Karpas-422 (cell line): ENCODE data around the gene CACNA1C. TPM values are rescaled to one million over a fixed set of nuclear protein-coding genes. Genes with fewer than 3 reads are reported as not detected.

Source experiments
- DNase-seq: peaks from one replicate; pipeline ENCODE4 v3.0.0-alpha.2; 2015
- H2AFZ ChIP-seq: fragments of 200-600 bp; sonication (generic); 2 replicates; pipeline ENCODE4 v1.6.1; 2014; ENCODE audit warnings: antibody characterized with exemption, low read length, mixed read lengths
- H3K27ac ChIP-seq: fragments of 200-600 bp; sonication (generic); 2 replicates; pipeline ENCODE4 v1.5.1; 2014; ENCODE audit warnings: mild to moderate bottlenecking, low read length, moderate library complexity
- H3K27me3 ChIP-seq: fragments of 200-600 bp; sonication (generic); 2 replicates; pipeline ENCODE4 v1.6.1; 2014; ENCODE audit warnings: low read length, mixed read lengths
- H3K36me3 ChIP-seq: fragments of 200-600 bp; sonication (generic); 2 replicates; pipeline ENCODE4 v1.6.1; 2014; ENCODE audit warnings: low read length, mixed read lengths; ENCODE audit not compliant: insufficient read depth
- H3K4me1 ChIP-seq: fragments of 200-600 bp; sonication (generic); 2 replicates; pipeline ENCODE4 v1.6.1; 2014; ENCODE audit warnings: mild to moderate bottlenecking, low read length, mixed read lengths
- H3K4me2 ChIP-seq: fragments of 200-600 bp; sonication (generic); 2 replicates; pipeline ENCODE4 v1.6.1; 2014; ENCODE audit warnings: low read length, low read depth, mild to moderate bottlenecking; ENCODE audit not compliant: poor library complexity, severe bottlenecking
- H3K4me3 ChIP-seq: fragments of 200-600 bp; sonication (generic); 2 replicates; pipeline ENCODE4 v1.5.1; 2014; ENCODE audit warnings: mild to moderate bottlenecking, antibody characterized with exemption, low read length, mixed read lengths
- H3K79me2 ChIP-seq: fragments of 200-600 bp; sonication (generic); 2 replicates; pipeline ENCODE4 v1.6.1; 2014; ENCODE audit warnings: mild to moderate bottlenecking, low read length, mixed read lengths
- H3K9ac ChIP-seq: fragments of 200-600 bp; sonication (generic); 2 replicates; pipeline ENCODE4 v1.6.0; 2014; ENCODE audit warnings: low read length
- H3K9me2 ChIP-seq: fragments of 200-600 bp; sonication (generic), shearing (Covaris generic); replicated peaks from 2 replicates; pipeline ENCODE4 v1.6.0; 2014; ENCODE audit warnings: mild to moderate bottlenecking, low read length, moderate library complexity; ENCODE audit not compliant: insufficient read depth
- H3K9me3 ChIP-seq: fragments of 300-700, 200-600 bp; sonication (generic); 2 replicates; pipeline ENCODE4 v1.6.1; 2014; ENCODE audit warnings: low read length, mixed read lengths
- H4K20me1 ChIP-seq: fragments of 200-600 bp; sonication (generic); 2 replicates; pipeline ENCODE4 v1.6.1; 2014; ENCODE audit warnings: mild to moderate bottlenecking, antibody characterized with exemption, low read length, low read depth; ENCODE audit not compliant: insufficient read depth
- total RNA-seq: library from RNA; depleted of rRNA; stranded (reverse); fragments of >200 nt; shearing (Covaris generic); gene quantifications from 2 replicates; pipeline ENCODE4 v1.2.3, GENCODE V29; 2014; ENCODE audit warnings: low replicate concordance

CACNA1C gene
- total RNA-seq, 1 experiment from 2014 or later: 0.11 TPM

DNA sequence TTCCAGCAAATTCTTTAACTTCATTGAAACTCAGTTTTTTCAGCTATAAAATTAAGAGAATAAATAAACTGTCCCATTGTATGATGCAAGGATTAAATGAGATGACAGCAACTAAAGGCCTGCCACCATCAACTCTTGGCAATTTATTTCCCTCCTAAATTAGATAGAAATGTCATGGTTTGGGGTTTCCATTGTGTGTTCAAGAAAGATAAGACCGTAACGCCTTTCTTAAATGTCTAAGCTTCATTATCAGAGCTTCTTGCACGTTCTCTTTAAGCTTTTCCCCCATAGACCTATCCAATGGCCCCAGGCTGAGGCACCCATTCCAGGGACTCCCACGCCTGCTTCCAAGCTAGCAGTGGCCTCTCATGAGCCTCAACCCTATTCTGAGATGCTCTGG, 281.9 kb downstream of the CACNA1C start:
- no peak overlapping the region for H3K9ac ChIP-seq
- DNase-seq: no peak
- no peak overlapping the region for H3K4me3 ChIP-seq
- no peaks in the 10 kb centered on the region for H3K9me3 ChIP-seq
- H3K27me3 ChIP-seq: no peaks in the 10 kb centered on the region
- no peak overlapping the region for H2AFZ ChIP-seq
- H3K36me3 ChIP-seq: no peaks in the 10 kb centered on the region
- H3K4me1 ChIP-seq: no peaks in the 10 kb centered on the region
- no peaks in the 10 kb centered on the region for H3K9me2 ChIP-seq
- no peak overlapping the region for H3K4me2 ChIP-seq
- no peaks in the 10 kb centered on the region for H4K20me1 ChIP-seq
- H3K27ac ChIP-seq: no peak overlapping the region
- no peaks in the 10 kb centered on the region for H3K79me2 ChIP-seq

DNA sequence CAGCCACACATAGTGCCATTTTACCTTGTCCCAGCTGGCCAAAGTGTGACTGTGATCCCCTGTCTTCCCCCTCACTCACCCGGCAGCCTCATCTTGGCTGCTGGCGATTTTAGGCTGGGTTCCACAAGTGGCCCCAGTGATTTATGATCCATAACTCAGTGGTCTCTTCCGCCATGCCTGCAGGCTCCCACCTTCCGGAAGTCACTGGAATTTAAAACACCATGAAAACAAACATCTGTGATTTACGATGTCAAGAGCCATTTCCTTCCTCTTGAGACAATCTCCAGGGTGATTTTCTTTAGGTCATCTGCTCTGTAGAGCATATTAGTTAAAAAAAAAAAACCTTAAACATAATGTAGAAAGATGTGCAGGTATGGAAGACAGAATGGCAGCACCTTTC, 282.3 kb downstream of the CACNA1C start:
- no peak overlapping the region for H3K4me3 ChIP-seq
- DNase-seq: no peak
- H3K4me2 ChIP-seq: no peak overlapping the region
- no peaks in the 10 kb centered on the region for H3K79me2 ChIP-seq
- H4K20me1 ChIP-seq: no peaks in the 10 kb centered on the region
- no peak overlapping the region for H3K27ac ChIP-seq
- no peaks in the 10 kb centered on the region for H3K36me3 ChIP-seq
- no peaks in the 10 kb centered on the region for H3K9me3 ChIP-seq
- no peak overlapping the region for H3K9ac ChIP-seq
- H2AFZ ChIP-seq: no peak overlapping the region
- H3K27me3 ChIP-seq: no peaks in the 10 kb centered on the region
- H3K4me1 ChIP-seq: no peaks in the 10 kb centered on the region
- no peaks in the 10 kb centered on the region for H3K9me2 ChIP-seq

DNA sequence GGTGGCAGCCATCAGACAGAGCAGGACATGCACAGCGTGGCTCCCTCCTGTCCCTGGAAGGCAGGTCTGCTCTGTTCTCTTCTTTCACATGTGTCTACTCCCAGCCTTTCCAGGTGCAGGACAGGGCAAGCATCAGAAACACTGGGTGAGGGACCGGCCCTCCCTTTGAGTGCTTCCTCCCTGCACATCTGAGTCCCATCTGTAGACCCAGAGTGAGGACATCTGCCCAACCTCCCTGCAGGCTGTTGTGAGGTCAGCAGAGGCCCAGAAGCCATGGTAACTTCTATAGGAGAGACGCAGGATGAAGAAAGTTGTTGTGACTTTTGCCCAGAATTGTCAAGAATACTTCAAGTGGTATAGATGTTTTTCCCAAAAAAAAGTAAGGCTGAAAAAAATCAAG, 282.7 kb downstream of the CACNA1C start:
- H2AFZ ChIP-seq: no peak overlapping the region

DNA sequence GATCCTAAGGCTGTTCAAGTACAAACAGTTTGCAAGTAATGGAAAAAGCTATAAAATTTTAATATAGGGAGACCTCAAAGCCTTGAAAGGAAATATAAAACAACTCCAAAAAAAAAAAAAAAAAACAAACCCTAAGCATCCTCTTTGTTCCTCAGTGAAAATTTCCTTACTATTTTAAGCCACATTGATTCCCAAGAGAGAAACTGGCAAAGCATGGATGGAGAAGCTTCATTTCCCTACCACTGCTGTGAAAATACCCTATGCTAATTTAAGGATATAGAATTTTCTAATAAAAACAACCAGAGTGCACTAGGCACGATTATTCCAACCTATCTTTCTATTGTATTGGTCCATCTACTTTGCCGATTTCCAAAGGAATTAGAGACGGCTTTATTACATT, 283.1 kb downstream of the CACNA1C start:
- Histone ChIP-seq H3K4me3 (no peak overlapping the region), H3K4me2 (no peak overlapping the region), H3K9ac (no peak overlapping the region), H4K20me1 (no peaks in the 10 kb centered on the region), H3K9me3 (no peaks in the 10 kb centered on the region), H3K9me2 (no peaks in the 10 kb centered on the region), H3K4me1 (no peaks in the 10 kb centered on the region), H3K27me3 (no peaks in the 10 kb centered on the region), H3K27ac (no peak overlapping the region), H3K36me3 (no peaks in the 10 kb centered on the region), H2AFZ (no peak overlapping the region), H3K79me2 (no peaks in the 10 kb centered on the region)
- DNase-seq: no peak

More for the DNA sequence above, 282.7 kb downstream of the CACNA1C start:
- Histone ChIP-seq H3K9me3 (no peaks in the 10 kb centered on the region), H3K4me3 (no peak overlapping the region), H3K79me2 (no peaks in the 10 kb centered on the region), H3K36me3 (no peaks in the 10 kb centered on the region), H3K4me2 (no peak overlapping the region), H4K20me1 (no peaks in the 10 kb centered on the region), H3K27ac (no peak overlapping the region), H3K4me1 (no peaks in the 10 kb centered on the region), H3K9ac (no peak overlapping the region), H3K9me2 (no peaks in the 10 kb centered on the region), H3K27me3 (no peaks in the 10 kb centered on the region)
- no peak for DNase-seq

DNA sequence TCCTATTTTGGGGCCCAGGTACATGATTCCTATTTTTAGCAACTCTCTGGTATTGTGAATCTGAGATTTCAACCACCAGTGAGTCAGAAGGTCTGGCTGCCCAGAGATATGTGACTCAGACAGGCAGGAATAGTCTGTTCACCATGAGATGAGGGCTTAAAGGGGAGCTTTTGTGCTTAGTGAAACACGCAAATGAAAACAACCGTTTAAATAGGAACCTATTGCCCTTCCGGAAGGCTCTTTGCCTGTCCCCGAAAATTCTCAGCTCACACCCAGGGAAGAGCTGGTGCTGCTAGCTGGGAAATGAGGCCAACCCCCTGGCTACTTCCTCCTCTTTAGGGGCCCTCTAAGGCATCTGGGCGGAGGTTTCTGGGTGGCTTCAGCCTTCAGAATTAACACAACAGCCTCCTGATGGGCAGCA, 283.6 kb downstream of the CACNA1C start:
- Histone ChIP-seq H3K9me3 (no peaks in the 10 kb centered on the region), H3K4me2 (no peak overlapping the region), H3K9ac (no peak overlapping the region), H3K27ac (no peak overlapping the region), H3K4me1 (no peaks in the 10 kb centered on the region), H3K4me3 (no peak overlapping the region), H3K9me2 (no peaks in the 10 kb centered on the region), H3K36me3 (no peaks in the 10 kb centered on the region), H3K79me2 (no peaks in the 10 kb centered on the region), H4K20me1 (no peaks in the 10 kb centered on the region), H3K27me3 (no peaks in the 10 kb centered on the region), H2AFZ (no peak overlapping the region)
- DNase-seq: no peak

DNA sequence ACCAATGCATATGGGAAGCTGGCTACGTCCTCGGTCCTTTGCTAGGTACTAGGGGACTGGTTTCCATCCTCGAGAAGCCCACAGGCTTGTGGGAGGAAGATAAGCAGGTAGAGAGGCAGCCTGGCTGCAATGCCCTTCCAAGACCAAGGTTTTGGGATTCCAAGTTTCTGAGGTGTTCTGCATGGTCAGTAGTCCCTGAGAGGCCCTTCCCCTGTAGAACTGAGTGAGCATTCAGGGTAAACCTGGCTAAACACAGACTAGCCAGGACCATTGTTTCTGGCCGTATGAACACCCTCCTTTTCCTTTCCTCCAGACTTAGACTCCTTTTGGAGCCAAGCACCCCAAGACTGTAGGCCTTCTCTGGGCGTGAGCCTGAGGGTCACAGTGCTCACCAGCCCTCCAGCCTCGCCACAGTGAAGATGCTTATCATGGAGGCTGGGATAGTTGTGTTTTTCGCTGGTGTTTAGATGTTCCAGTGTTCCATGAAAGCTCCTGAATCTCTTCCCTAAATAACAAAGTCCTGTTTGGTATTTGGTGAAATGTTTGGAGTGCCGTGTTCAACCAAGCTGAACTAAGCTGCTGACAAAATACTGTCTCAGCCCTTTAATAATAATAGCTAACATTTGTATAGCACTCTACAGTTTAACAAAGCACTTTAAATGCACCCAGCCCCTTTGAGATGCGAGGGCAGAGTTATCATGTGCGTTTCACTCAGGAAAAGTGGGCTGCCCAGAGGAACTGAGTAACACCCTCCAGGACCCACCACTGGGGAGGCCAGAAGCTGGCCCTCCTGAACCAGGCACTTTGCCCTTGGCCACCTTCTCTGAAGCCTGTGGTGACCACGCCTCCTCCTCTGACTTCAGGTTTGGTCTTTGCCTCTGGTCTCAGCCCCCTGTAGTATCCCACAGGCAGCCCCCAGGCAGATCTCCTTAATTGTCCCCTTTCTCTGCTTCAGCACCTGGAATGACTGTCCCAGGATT, 284.5 kb downstream of the CACNA1C start:
- Histone ChIP-seq H3K36me3 (no peaks in the 10 kb centered on the region), H3K4me1 (no peaks in the 10 kb centered on the region), H3K4me2 (no peak overlapping the region), H3K27me3 (no peaks in the 10 kb centered on the region), H3K9me3 (no peaks in the 10 kb centered on the region), H2AFZ (no peak overlapping the region), H3K9ac (no peak overlapping the region), H4K20me1 (no peaks in the 10 kb centered on the region), H3K4me3 (no peak overlapping the region), H3K27ac (no peak overlapping the region), H3K79me2 (no peaks in the 10 kb centered on the region), H3K9me2 (no peaks in the 10 kb centered on the region)
- DNase-seq: no peak

DNA sequence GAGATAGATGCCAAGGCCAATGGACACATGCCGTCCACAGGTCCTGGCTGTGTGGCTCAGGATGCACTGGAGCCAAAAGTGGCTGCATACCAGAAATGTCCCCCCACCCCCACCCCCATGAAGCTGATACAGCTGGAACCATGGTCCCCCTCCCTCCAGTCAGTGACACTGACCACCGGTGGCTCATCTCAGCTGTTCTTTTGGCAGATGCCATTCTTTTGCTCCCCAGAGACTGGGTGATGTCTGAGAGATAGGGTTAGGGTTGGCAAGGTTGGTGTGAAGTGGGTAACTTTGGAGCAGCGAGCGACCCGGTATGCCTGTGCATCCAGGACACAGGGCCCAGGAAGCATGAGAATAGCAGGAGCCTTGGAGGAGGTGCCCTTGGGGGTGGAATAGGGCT, 285.6 kb downstream of the CACNA1C start:
- Histone ChIP-seq H3K9me2 (no peaks in the 10 kb centered on the region), H2AFZ (no peak overlapping the region), H3K27ac (no peak overlapping the region), H3K9ac (no peak overlapping the region), H3K79me2 (no peaks in the 10 kb centered on the region), H3K4me3 (no peak overlapping the region), H4K20me1 (no peaks in the 10 kb centered on the region), H3K4me2 (no peak overlapping the region), H3K4me1 (no peaks in the 10 kb centered on the region), H3K36me3 (no peaks in the 10 kb centered on the region), H3K9me3 (no peaks in the 10 kb centered on the region), H3K27me3 (no peaks in the 10 kb centered on the region)
- DNase-seq: no peak

DNA sequence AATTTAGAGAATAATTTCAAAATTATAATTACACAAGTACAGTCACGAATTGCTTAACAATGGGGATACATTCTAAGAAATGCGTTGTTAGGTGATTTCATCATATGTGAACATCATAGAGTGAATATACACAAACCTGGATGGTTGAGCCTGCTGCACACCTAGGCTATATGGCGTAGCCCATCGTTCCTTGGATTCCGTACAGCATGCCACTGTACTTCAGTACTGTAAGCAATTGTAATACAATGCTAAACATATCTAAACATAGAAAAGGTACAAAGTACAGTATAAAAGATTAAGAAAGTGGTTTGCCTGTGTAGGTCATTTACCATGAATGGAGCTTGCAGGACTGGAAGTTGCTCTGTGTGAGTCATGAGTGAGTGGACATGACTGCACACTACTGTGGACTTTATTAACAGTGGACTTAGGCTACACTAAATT, 286.2 kb downstream of the CACNA1C start:
- DNase-seq: no peak
- no peaks in the 10 kb centered on the region for H3K79me2 ChIP-seq
- H3K9me3 ChIP-seq: no peaks in the 10 kb centered on the region
- no peaks in the 10 kb centered on the region for H4K20me1 ChIP-seq
- H3K9me2 ChIP-seq: no peaks in the 10 kb centered on the region
- H3K4me2 ChIP-seq: no peak overlapping the region
- no peak overlapping the region for H2AFZ ChIP-seq
- H3K9ac ChIP-seq: no peak overlapping the region
- no peaks in the 10 kb centered on the region for H3K36me3 ChIP-seq
- no peak overlapping the region for H3K27ac ChIP-seq
- no peak overlapping the region for H3K4me3 ChIP-seq
- H3K27me3 ChIP-seq: no peaks in the 10 kb centered on the region
- H3K4me1 ChIP-seq: no peaks in the 10 kb centered on the region
